H1 (cell line): ENCODE data around the gene SCUBE2. TPM values are rescaled to one million over a fixed set of nuclear protein-coding genes. Genes with fewer than 3 reads are reported as not detected.

ENCODE experiments used
- CTCF ChIA-PET: fragments of 300-600 bp; sonication (Branson Sonifier 250); formaldehyde crosslinking; loops from one replicate; lab custom pipeline; 2021; ENCODE audit not compliant: partially characterized antibody; lab: Charles Lee
- POLR2A ChIA-PET: fragments of 300-600 bp; sonication (Branson Sonifier 250); formaldehyde crosslinking; loops from one replicate; lab custom pipeline; 2021; ENCODE audit warnings: inconsistent platforms; ENCODE audit not compliant: partially characterized antibody; lab: Charles Lee
- DNase-seq, 2 experiments: peaks; one replicate each; pipeline versions ENCODE4 v3.0.0 to v3.0.0-alpha.2; 2010 to 2022; ENCODE audit warnings: low spot score in 2 of 2, low read depth in 1 of 2, mixed read lengths in 1 of 2
- FAIRE-seq: peaks from 2 replicates; lab custom pipeline; 2011; peaks lifted over from hg19 to GRCh38; lab: Jason Lieb, UNC
- H2AFZ ChIP-seq: 2 replicates; pipeline ENCODE4 v1.8.1; 2012; ENCODE audit warnings: low read length, inconsistent platforms
- H2AK5ac ChIP-seq: 2 replicates; pipeline ENCODE4 v1.6.1; 2013; ENCODE audit warnings: low read depth, low read length
- H2BK120ac ChIP-seq: replicated peaks from 2 replicates; pipeline ENCODE3; 2013; ENCODE audit warnings: low read depth, low read length, inconsistent platforms
- H2BK12ac ChIP-seq: 2 replicates; pipeline ENCODE4 v1.6.1; 2013; ENCODE audit warnings: low read depth, low read length
- H2BK15ac ChIP-seq: 2 replicates; pipeline ENCODE4 v1.6.1; 2013; ENCODE audit warnings: low read length
- H2BK20ac ChIP-seq: 2 replicates; pipeline ENCODE4 v1.6.1; 2013; ENCODE audit warnings: low read length
- H2BK5ac ChIP-seq: 2 replicates; pipeline ENCODE4 v1.6.1; 2013; ENCODE audit warnings: low read depth, low read length
- H3K14ac ChIP-seq: 2 replicates; pipeline ENCODE4 v1.6.1; 2013; ENCODE audit warnings: inconsistent platforms; ENCODE audit not compliant: insufficient read length
- H3K18ac ChIP-seq: 2 replicates; pipeline ENCODE4 v1.6.1; 2013; ENCODE audit warnings: low read length; ENCODE audit errors: extremely low read depth
- H3K23ac ChIP-seq: 2 replicates; pipeline ENCODE4 v1.6.1; 2013; ENCODE audit warnings: inconsistent platforms; ENCODE audit not compliant: insufficient read length
- H3K23me2 ChIP-seq: 2 replicates; pipeline ENCODE4 v1.6.1; 2013; ENCODE audit warnings: low read depth, low read length
- H3K27ac ChIP-seq: 2 replicates; pipeline ENCODE4 v1.6.1; 2011; ENCODE audit warnings: low read depth, low read length, inconsistent platforms
- H3K27me3 ChIP-seq, 4 experiments: replicated peaks in 1 of 4; 1 replicate in 1 of 4; 2 replicates in 3 of 4; pipeline versions ENCODE4 v1.6.1 to v1.8.1; 2011 to 2013; ENCODE audit warnings: low read length in 3 of 4, mild to moderate bottlenecking in 3 of 4, inconsistent platforms in 2 of 4, mixed read lengths in 2 of 4, moderate library complexity in 1 of 4; ENCODE audit not compliant: control insufficient read depth in 3 of 4, insufficient read depth in 3 of 4; ENCODE audit errors: extremely low read depth in 1 of 4
- H3K36me3 ChIP-seq, 4 experiments: 2 replicates each; pipeline versions ENCODE4 v1.6.1 to v1.8.1; 2011 to 2013; ENCODE audit warnings: mild to moderate bottlenecking in 4 of 4, low read length in 3 of 4, moderate library complexity in 2 of 4, control low read depth in 1 of 4, inconsistent platforms in 1 of 4; ENCODE audit not compliant: insufficient read depth in 4 of 4, control insufficient read depth in 2 of 4
- H3K4ac ChIP-seq: replicated peaks from 2 replicates; pipeline ENCODE3; 2013; ENCODE audit warnings: low read length, low read depth, mixed read lengths, inconsistent platforms; ENCODE audit not compliant: insufficient read length
- H3K4me1 ChIP-seq, 4 experiments: replicated peaks in 1 of 4; 1 replicate in 1 of 4; 2 replicates in 3 of 4; pipeline versions ENCODE4 v1.6.1 to v1.8.1; 2011 to 2013; ENCODE audit warnings: low read length in 3 of 4, inconsistent platforms in 2 of 4, mixed read lengths in 1 of 4; ENCODE audit not compliant: insufficient read depth in 4 of 4, control insufficient read depth in 3 of 4
- H3K4me2 ChIP-seq, 2 experiments: 2 replicates each; pipeline versions ENCODE4 v1.6.1 to v1.8.1; 2011 to 2013; ENCODE audit warnings: low read depth in 2 of 2, low read length in 2 of 2, control low read depth in 1 of 2, inconsistent platforms in 1 of 2, mild to moderate bottlenecking in 1 of 2; ENCODE audit not compliant: insufficient read depth in 1 of 2
- H3K4me3 ChIP-seq, 4 experiments: fragments of 200-600, 300-600 bp in 1 of 4; sonication (generic), shearing (Covaris generic), sonication (Bioruptor Twin) in 1 of 4; 2 replicates each; pipeline versions ENCODE4 v1.5.1 to v1.8.1; 2011 to 2016; ENCODE audit warnings: low read length in 4 of 4, low read depth in 3 of 4, control low read depth in 2 of 4, inconsistent platforms in 2 of 4, mild to moderate bottlenecking in 2 of 4, mixed read lengths in 1 of 4, moderate library complexity in 1 of 4; ENCODE audit not compliant: insufficient read depth in 2 of 4; ENCODE audit errors: extremely low read depth in 1 of 4
- H3K56ac ChIP-seq: replicated peaks from 2 replicates; pipeline ENCODE3; 2013; ENCODE audit warnings: low read depth, mild to moderate bottlenecking, mixed read lengths, low read length, inconsistent platforms; ENCODE audit not compliant: insufficient read length
- H3K79me1 ChIP-seq: 2 replicates; pipeline ENCODE4 v1.6.1; 2013; ENCODE audit warnings: low read depth, low read length, control low read depth
- H3K79me2 ChIP-seq, 2 experiments: 2 replicates each; pipeline versions ENCODE4 v1.6.1 to v1.8.1; 2012 to 2013; ENCODE audit warnings: low read length in 2 of 2, mild to moderate bottlenecking in 2 of 2, inconsistent platforms in 1 of 2; ENCODE audit not compliant: insufficient read depth in 2 of 2, control insufficient read depth in 1 of 2
- H3K9ac ChIP-seq, 4 experiments: replicated peaks in 1 of 4; 1 replicate in 1 of 4; 2 replicates in 3 of 4; pipeline versions ENCODE4 v1.6.1 to v1.8.1; 2011 to 2013; ENCODE audit warnings: low read depth in 3 of 4, low read length in 3 of 4, control low read depth in 2 of 4, mild to moderate bottlenecking in 2 of 4, moderate library complexity in 2 of 4, inconsistent platforms in 1 of 4; ENCODE audit errors: extremely low read depth in 1 of 4
- H3K9me3 ChIP-seq, 2 experiments: 2 replicates each; pipeline versions ENCODE4 v1.6.1 to v1.8.1; 2012 to 2013; ENCODE audit warnings: mild to moderate bottlenecking in 2 of 2, moderate library complexity in 2 of 2, control low read depth in 1 of 2, inconsistent platforms in 1 of 2, low read depth in 1 of 2, low read length in 1 of 2, mixed read lengths in 1 of 2; ENCODE audit not compliant: insufficient read depth in 2 of 2
- H4K20me1 ChIP-seq, 2 experiments: replicated peaks in 1 of 2; 2 replicates each; pipeline versions ENCODE3 to v1.8.1; 2011 to 2013; ENCODE audit warnings: inconsistent platforms in 2 of 2, low read length in 2 of 2, mild to moderate bottlenecking in 1 of 2; ENCODE audit not compliant: insufficient read depth in 2 of 2, control insufficient read depth in 1 of 2
- H4K5ac ChIP-seq: 2 replicates; pipeline ENCODE4 v1.6.1; 2013; ENCODE audit warnings: low read length, low read depth, mixed read lengths, inconsistent platforms; ENCODE audit not compliant: insufficient read length
- H4K8ac ChIP-seq: 2 replicates; pipeline ENCODE4 v1.8.0; 2013; ENCODE audit warnings: mild to moderate bottlenecking, moderate library complexity, low read length, inconsistent platforms; ENCODE audit not compliant: insufficient read depth; ENCODE audit errors: extremely low read depth
- H4K91ac ChIP-seq: replicated peaks from 2 replicates; pipeline ENCODE3; 2013; ENCODE audit warnings: low read length, mixed read lengths, inconsistent platforms; ENCODE audit not compliant: insufficient read length
- RBBP5 ChIP-seq: IDR thresholded peaks from 2 replicates; pipeline ENCODE4 v1.7.1; 2012; ENCODE audit warnings: low read depth, mild to moderate bottlenecking, inconsistent platforms, low read length, moderate library complexity, borderline replicate concordance
- RNF2 ChIP-seq: fragments of 200-900, 300-1000 bp; sonication (generic); IDR thresholded peaks from 2 replicates; pipeline ENCODE4 v1.7.1; 2016; ENCODE audit warnings: borderline replicate concordance, low read depth, mild to moderate bottlenecking, antibody characterized with exemption, low read length; ENCODE audit not compliant: poor library complexity, severe bottlenecking; ENCODE audit errors: missing control alignments
- SIRT6 ChIP-seq: IDR thresholded peaks from one replicate; pipeline ENCODE4 v1.7.1; 2012; ENCODE audit warnings: low read length, inconsistent platforms
- SUZ12 ChIP-seq: fragments of 200-600 bp; sonication (generic); IDR thresholded peaks from 2 replicates; pipeline ENCODE4 v1.6.1; 2012; ENCODE audit warnings: mild to moderate bottlenecking, inconsistent platforms, low read length, moderate library complexity, mixed read lengths
- TAF7 ChIP-seq: optimal IDR thresholded peaks from 2 replicates; pipeline ENCODE3; 2011; ENCODE audit warnings: low read depth, mild to moderate bottlenecking, inconsistent platforms, low read length, moderate library complexity, borderline replicate concordance
- TCF12 ChIP-seq: IDR thresholded peaks from 2 replicates; pipeline ENCODE4 v1.6.1; 2011; ENCODE audit warnings: low read depth, mild to moderate bottlenecking, low read length
- WGBS, 2 experiments: shearing (Covaris generic) in 1 of 2; methylation state at CpG; one replicate each; pipeline versions ENCODE4 v1.1.6 to v1.1.7; 2013 to 2015; ENCODE audit warnings: low lambda C conversion rate in 2 of 2, mixed read lengths in 2 of 2, inconsistent platforms in 1 of 2, low coverage in 1 of 2, missing lambda C conversion rate in 1 of 2; ENCODE audit not compliant: insufficient replicate concordance in 2 of 2, insufficient coverage in 1 of 2, insufficient read length in 1 of 2; ENCODE audit errors: extremely low coverage in 1 of 2, missing lambda C conversion rate in 1 of 2; 5-methylcytosine and 5-hydroxymethylcytosine counted together
- polyA plus RNA-seq, 7 experiments: library from polyadenylated mRNA; depleted of rRNA in 3 of 7; stranded (reverse) in 5 of 7; unstranded in 2 of 7; fragments of >200 nt in 5 of 7; fragments of 200-250 nt in 2 of 7; gene quantifications; 1 replicate in 5 of 7; 2 replicates in 1 of 7; 4 replicates in 1 of 7; pipeline versions ENCODE4 v1.2.1 to v1.2.3, GENCODE V29; 2011 to 2013; ENCODE audit warnings: missing spikeins in 2 of 7, mixed read lengths in 2 of 7
- total RNA-seq: library from RNA; stranded (reverse); fragmentation: NEBNext Ultra II Directional; extraction: Animal tissue kit (Norgen Biotek cat#: 25700); gene quantifications from 2 replicates; pipeline ENCODE4 v1.2.1, GENCODE V29; 2021
- TF ChIP-seq, protein P1 (sequence below): IDR thresholded peaks from 2 replicates; pipeline ENCODE4 v1.6.1; 2011; ENCODE audit warnings: low read length, improper control_type of control experiment

The SCUBE2 gene
- total and polyA plus RNA-seq, 2 of the 8 experiments (the other 6 are each of a cell fraction or from before 2014, with no cell fraction given), result 0.29 to 1.2 TPM

DNA sequence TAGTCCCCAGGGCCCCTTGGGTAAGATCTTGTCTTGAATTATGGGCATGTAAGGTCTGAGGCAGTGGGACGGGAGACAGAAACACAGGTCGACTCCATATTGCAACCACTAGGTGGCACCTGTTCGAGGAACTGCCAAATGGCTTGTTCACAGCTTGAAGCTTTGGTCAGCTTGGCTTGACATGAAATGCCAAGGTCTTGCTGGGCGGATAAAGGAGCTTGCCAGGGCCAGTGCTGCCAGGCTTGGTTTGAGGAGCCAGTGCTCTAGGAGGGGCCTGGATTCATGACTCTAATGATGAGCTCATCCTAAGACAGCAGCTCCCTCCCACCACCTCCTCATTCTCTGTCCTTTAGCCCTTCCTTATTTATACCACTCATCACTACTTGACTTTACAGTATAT, 75.7 kb downstream of the SCUBE2 start:
- Histone ChIP-seq H3K23me2 (no peaks in the 10 kb centered on the region; the same call in 1 of the 2 replicates), H4K91ac (no peak overlapping the region), H3K4me1 (no peaks in the 10 kb centered on the region), H3K79me1 (no peaks in the 10 kb centered on the region), H4K8ac (no peak overlapping the region), H2BK20ac (no peak overlapping the region), H2AFZ (no peak overlapping the region), H4K20me1 (no peaks in the 10 kb centered on the region), H3K14ac (no peak overlapping the region), H2BK120ac (no peak overlapping the region), H3K79me2 (peaks cover 0 to 4% of the 10 kb centered on the region in 2 experiments; a peak in 1 of 4 replicates), H2AK5ac (no peak overlapping the region), H3K4ac (no peak overlapping the region), H3K27ac (no peak overlapping the region), H2BK15ac (no peak overlapping the region), H3K4me3 (no peak overlapping the region), H3K9me3 (no peaks in the 10 kb centered on the region), H3K18ac (no peak overlapping the region), H3K9ac (no peak overlapping the region), H2BK5ac (no peak overlapping the region), H3K36me3 (no peaks in the 10 kb centered on the region), H2BK12ac (no peak overlapping the region), H3K27me3 (no peaks in the 10 kb centered on the region), H4K5ac (no peak overlapping the region), H3K56ac (no peak overlapping the region), H3K4me2 (no peak overlapping the region), H3K23ac (no peak overlapping the region)
- FAIRE-seq (peak; percentile 92), DNase-seq (peak; percentile 50 to 64)
- POLR2A ChIA-PET, result interaction anchor here (1.2 to 1.6 kb wide), 3 partner anchors 10 to 76 kb away, joined by 3 to 5 read pairs (median 5); partner anchors contain the start of gene NRIP3
- CTCF ChIA-PET, result interaction anchor here (0.6 to 7.6 kb wide), 40 partner anchors 9 to 586 kb away, joined by 3 to 90 read pairs (median 6); no protein-coding TSS in a partner anchor
- 19% methylated on average over 4 of the region's 4 CpGs; no CpG with 5 or more reads in 1 of the 2 experiments for WGBS, 2 experiments
- TF ChIP-seq RBBP5 (no peak), TAF7 (peak; percentile 19), SIRT6 (no peak), SUZ12 (no peak), RNF2 (no peak), TCF12 (0 out of 2 replicates have a peak, but pooled peaks have one; percentile 17)
- TF ChIP-seq, protein P1, sequence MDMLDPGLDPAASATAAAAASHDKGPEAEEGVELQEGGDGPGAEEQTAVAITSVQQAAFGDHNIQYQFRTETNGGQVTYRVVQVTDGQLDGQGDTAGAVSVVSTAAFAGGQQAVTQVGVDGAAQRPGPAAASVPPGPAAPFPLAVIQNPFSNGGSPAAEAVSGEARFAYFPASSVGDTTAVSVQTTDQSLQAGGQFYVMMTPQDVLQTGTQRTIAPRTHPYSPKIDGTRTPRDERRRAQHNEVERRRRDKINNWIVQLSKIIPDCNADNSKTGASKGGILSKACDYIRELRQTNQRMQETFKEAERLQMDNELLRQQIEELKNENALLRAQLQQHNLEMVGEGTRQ, result no peak
